Immature natural killer cell (primary cell): ENCODE data around the gene RUBCN. TPM values are rescaled to one million over a fixed set of nuclear protein-coding genes. Genes with fewer than 3 reads are reported as not detected.

Experiments
- DNase-seq, 3 donors: peaks; one replicate each; pipeline ENCODE4 v3.0.0; 2022; ENCODE audit warnings: mixed read lengths in 1 of 3
- H3K27ac Mint-ChIP-seq, 6 donors: one replicate each; pipeline ENCODE4 v1.8.0; 2020; ENCODE audit warnings: mixed read lengths in 6 of 6, mild to moderate bottlenecking in 5 of 6, inconsistent platforms in 4 of 6, moderate library complexity in 3 of 6
- H3K27me3 Mint-ChIP-seq, 3 donors: one replicate each; pipeline ENCODE4 v1.8.0; 2020 to 2021; ENCODE audit warnings: low read depth in 3 of 3, mild to moderate bottlenecking in 3 of 3, mixed read lengths in 3 of 3, moderate library complexity in 3 of 3, inconsistent platforms in 1 of 3
- H3K36me3 Mint-ChIP-seq, 3 donors: one replicate each; pipeline ENCODE4 v1.8.0; 2020; ENCODE audit warnings: mixed read lengths in 3 of 3, inconsistent platforms in 2 of 3, mild to moderate bottlenecking in 2 of 3
- H3K4me1 Mint-ChIP-seq, 2 donors: one replicate each; pipeline ENCODE4 v1.8.0; 2020; ENCODE audit warnings: inconsistent platforms in 2 of 2, mild to moderate bottlenecking in 2 of 2, mixed read lengths in 2 of 2, moderate library complexity in 1 of 2
- H3K4me3 Mint-ChIP-seq, 5 donors: one replicate each; pipeline ENCODE4 v1.8.0; 2020; ENCODE audit warnings: mild to moderate bottlenecking in 5 of 5, mixed read lengths in 5 of 5, inconsistent platforms in 3 of 5, moderate library complexity in 3 of 5
- H3K9me3 Mint-ChIP-seq, 6 donors: one replicate each; pipeline ENCODE4 v1.8.0; 2020; ENCODE audit warnings: mild to moderate bottlenecking in 6 of 6, mixed read lengths in 6 of 6, inconsistent platforms in 4 of 6, moderate library complexity in 3 of 6
- polyA plus RNA-seq, 3 donors: library from polyadenylated mRNA; unstranded; fragments of 300-500 nt; fragmentation: Illumina TruSeq; gene quantifications; one replicate each; pipeline ENCODE4 v1.2.3, GENCODE V29; 2021

Gene RUBCN
- polyA plus RNA-seq, 3 donors from 2014 or later: 8.9 to 29.9 (median 10.9) TPM

- Mint-ChIP-seq H3K9me3 (no peaks in the 10 kb centered on the region), H3K27me3 (no peaks in the 10 kb centered on the region), H3K27ac (no peak overlapping the region), H3K36me3 (peaks cover 41 to 70% (median 50%) of the 10 kb centered on the region in 3 donors), H3K4me3 (no peak overlapping the region), H3K4me1 (no peaks in the 10 kb centered on the region)
- no peak for DNase-seq
These were observed 42.5 kb downstream of the RUBCN start for GRCh38 chr3:197694251-197694650.

DNA sequence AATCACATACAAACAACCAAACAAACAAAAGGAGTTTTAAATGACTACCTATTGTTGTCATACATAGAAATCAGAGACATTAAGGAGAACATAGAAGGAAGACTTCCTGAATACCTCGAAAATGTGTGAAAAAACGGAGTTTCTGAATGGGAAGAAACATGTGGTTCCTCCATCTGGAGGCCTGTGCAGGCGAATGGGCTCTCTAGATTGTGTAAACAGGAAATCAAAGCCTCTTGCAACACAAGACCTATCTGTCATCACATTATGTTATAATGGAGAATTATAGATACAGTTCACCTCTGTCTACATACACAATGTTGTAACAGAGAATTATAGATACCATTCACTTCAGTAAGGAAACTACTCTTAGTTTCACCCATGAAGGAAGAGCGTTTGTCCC is 44.1 kb downstream of the RUBCN start:
- no peak for DNase-seq
- Mint-ChIP-seq H3K36me3 (peaks cover 39 to 69% (median 45%) of the 10 kb centered on the region in 3 donors), H3K27me3 (no peaks in the 10 kb centered on the region), H3K4me1 (no peaks in the 10 kb centered on the region), H3K4me3 (no peak overlapping the region), H3K27ac (peak overlapping the region in 1 of 6 donors; percentile 29), H3K9me3 (no peaks in the 10 kb centered on the region)

DNA sequence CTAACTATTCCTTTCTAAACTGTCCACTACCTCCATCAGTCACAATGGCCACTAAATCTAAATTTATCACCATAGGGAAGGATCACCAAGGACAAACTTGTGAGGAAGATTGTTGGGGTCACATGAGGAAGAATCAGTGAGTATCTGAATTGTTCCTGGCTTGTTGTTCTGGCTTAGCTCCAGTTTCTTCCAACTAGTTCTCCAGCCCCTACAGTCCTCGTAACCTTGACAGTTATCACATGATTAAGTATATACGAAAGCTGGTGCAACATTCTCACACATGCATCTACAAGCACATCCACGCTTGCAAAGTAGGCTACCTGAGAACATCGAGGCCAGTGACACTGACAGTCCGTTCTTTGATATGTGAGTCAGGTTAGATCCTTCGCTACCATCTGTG is 46.0 kb downstream of the RUBCN start:
- Mint-ChIP-seq H3K4me1 (no peaks in the 10 kb centered on the region), H3K36me3 (peaks cover 26 to 61% (median 32%) of the 10 kb centered on the region in 3 donors), H3K4me3 (no peak overlapping the region), H3K27me3 (no peaks in the 10 kb centered on the region), H3K9me3 (no peaks in the 10 kb centered on the region), H3K27ac (no peak overlapping the region)
- no peak for DNase-seq

DNA sequence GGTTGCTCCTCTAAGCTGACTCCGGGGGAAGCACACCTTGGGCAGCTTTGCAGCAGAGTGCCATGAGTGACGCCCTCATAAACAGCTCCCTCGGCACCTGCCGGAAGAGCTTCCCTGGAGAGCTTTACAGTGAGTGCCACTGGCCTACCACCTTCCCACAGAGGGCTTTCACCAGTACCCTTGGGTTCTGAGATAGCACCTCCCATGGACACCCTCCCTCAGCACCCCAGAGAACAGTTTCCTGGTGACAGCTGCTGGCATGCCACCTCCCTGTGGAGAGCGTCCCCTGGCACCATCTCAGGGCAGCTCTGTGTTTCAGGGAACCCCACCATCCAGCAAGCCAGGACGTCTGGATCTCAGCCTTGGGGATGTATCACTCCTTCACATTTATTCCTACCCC is 49.1 kb downstream of the RUBCN start:
- no peak overlapping the region for H3K27ac Mint-ChIP-seq
- H3K4me1 Mint-ChIP-seq: no peaks in the 10 kb centered on the region
- H3K27me3 Mint-ChIP-seq: no peaks in the 10 kb centered on the region
- peaks cover 16 to 53% (median 23%) of the 10 kb centered on the region in 3 donors for H3K36me3 Mint-ChIP-seq
- no peak overlapping the region for H3K4me3 Mint-ChIP-seq
- DNase-seq: no peak
- H3K9me3 Mint-ChIP-seq: no peaks in the 10 kb centered on the region

DNA sequence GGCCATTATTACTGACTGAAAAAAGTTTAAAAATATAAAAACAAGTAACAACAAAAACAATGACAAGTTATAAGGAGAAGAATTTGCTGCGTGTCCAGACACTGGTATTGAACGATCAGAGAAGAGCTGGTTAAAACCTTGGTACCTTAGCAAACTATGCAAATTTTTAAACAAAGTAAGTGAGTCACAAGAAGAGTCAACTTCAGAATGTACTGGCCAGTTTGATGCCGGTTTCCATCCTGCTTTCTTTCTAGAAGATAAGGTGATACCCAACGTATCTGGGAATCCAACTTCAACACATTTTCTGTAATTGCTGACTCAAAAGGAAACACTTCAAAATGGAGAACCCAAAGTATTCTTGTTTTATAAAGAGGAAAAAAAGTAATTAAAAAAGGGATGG is 49.8 kb downstream of the RUBCN start:
- Mint-ChIP-seq H3K36me3 (peaks cover 16 to 52% (median 21%) of the 10 kb centered on the region in 3 donors), H3K27me3 (no peaks in the 10 kb centered on the region), H3K9me3 (no peaks in the 10 kb centered on the region), H3K27ac (no peak overlapping the region), H3K4me3 (no peak overlapping the region), H3K4me1 (no peaks in the 10 kb centered on the region)
- no peak for DNase-seq

DNA sequence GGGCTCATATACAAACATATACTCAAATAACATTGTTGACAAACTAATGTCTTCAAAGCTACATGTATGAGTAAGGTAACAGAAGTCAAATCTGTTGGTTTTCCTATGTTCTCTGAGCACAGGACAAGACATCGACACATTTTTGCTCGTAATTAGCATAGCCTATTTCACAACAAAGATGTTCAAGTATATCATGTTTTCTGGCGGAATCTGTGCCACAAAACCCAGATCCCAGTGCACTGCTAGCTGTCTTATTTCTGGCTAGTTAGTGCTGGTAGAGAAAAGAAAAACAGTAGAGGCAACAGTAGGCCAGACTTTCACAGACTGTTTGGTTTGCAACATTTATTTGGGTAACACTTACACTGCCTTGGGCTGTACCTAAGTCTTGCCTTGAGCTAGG is 51.2 kb downstream of the RUBCN start:
- DNase-seq: no peak
- H3K4me1 Mint-ChIP-seq: no peaks in the 10 kb centered on the region
- no peaks in the 10 kb centered on the region for H3K27me3 Mint-ChIP-seq
- no peak overlapping the region for H3K4me3 Mint-ChIP-seq
- no peaks in the 10 kb centered on the region for H3K9me3 Mint-ChIP-seq
- peaks cover 20 to 46% (median 25%) of the 10 kb centered on the region in 3 donors for H3K36me3 Mint-ChIP-seq
- H3K27ac Mint-ChIP-seq: no peak overlapping the region

- Mint-ChIP-seq H3K9me3 (no peaks in the 10 kb centered on the region), H3K36me3 (peaks cover 12 to 32% (median 21%) of the 10 kb centered on the region in 3 donors), H3K27ac (peak overlapping the region in 1 of 6 donors; percentile 10), H3K4me3 (no peak overlapping the region), H3K27me3 (no peaks in the 10 kb centered on the region), H3K4me1 (no peaks in the 10 kb centered on the region)
- DNase-seq: no peak
These were observed 53.5 kb downstream of the RUBCN start for GRCh38 chr3:197683191-197683590.

DNA sequence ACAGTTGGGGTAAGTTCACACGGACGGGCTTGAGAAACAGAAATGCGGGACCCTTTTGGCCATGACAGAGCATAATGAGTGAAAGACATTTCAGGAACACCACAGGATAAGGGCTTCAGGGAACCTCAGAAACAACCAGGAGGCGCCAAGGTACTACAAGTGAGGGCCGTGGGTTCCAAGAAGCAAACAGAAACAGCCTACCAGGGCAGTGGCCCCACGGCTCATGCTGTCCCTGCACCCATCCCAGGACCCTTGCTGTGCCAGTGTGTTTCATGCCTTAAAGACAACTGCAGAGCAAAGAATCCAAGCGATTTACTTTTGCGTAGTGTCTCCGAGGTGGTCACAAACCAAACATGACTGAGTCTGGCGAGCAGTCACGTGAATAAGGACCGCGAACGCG is 54.0 kb downstream of the RUBCN start:
- Mint-ChIP-seq H3K36me3 (peaks cover 16 to 35% (median 18%) of the 10 kb centered on the region in 3 donors), H3K4me3 (no peak overlapping the region), H3K9me3 (no peaks in the 10 kb centered on the region), H3K27me3 (no peaks in the 10 kb centered on the region), H3K27ac (no peak overlapping the region), H3K4me1 (no peaks in the 10 kb centered on the region)
- DNase-seq: no peak

DNA sequence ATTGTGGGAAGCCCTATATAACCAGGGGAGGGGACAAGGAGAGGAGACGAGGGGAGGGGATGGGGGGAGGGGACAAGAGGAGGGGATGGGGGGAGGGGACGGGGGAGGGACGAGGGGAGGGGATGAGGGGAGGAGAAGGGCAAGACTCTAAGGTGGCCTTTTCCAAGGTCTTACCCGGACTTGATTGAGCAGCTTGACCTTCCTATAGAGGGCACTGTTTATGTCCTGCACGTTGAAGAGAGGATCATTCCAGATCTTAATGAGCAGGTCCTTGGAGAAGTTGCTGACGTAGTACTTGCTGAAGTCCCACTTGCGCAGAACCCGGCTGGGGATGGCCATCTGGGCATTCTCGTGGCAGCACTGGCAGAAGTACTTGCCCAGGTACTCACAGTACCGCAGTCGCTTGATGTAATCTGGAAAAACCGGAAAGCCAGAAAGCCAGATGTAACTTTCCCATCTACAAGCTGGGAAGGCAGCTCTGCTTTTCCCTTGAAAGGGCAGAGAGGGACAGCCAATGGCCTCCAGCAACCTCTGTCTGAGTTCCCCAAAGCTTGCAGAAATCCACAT is 55.7 kb downstream of the RUBCN start:
- H3K36me3 Mint-ChIP-seq: peaks cover 16 to 35% (median 18%) of the 10 kb centered on the region in 3 donors
- H3K9me3 Mint-ChIP-seq: no peaks in the 10 kb centered on the region
- no peak overlapping the region for H3K27ac Mint-ChIP-seq
- no peaks in the 10 kb centered on the region for H3K27me3 Mint-ChIP-seq
- no peak for DNase-seq
- H3K4me3 Mint-ChIP-seq: no peak overlapping the region
- H3K4me1 Mint-ChIP-seq: no peaks in the 10 kb centered on the region

DNA sequence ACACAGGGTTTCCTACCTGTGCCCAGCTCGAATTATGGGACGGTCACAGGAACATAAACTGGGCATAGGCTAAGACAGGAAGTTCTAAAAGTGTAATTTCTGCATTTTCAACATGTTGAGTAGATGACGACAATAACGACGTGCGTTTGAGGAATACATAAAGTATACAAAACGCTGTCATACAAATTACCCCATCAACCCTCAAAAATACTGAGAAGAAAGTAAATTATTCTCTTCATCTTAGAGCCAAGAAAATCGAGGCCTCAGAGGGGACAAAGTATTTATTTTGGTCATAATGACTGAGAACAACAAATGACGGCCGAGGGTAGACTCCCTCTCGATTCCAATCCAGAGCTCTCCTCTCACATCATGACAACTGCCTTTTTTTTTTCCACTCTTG is 60.8 kb downstream of the RUBCN start:
- no peak overlapping the region for H3K27ac Mint-ChIP-seq
- peaks cover 19 to 54% (median 27%) of the 10 kb centered on the region in 3 donors for H3K36me3 Mint-ChIP-seq
- no peaks in the 10 kb centered on the region for H3K4me1 Mint-ChIP-seq
- no peak for DNase-seq
- no peaks in the 10 kb centered on the region for H3K9me3 Mint-ChIP-seq
- no peak overlapping the region for H3K4me3 Mint-ChIP-seq
- peaks cover 0 to 3% (median 0%) of the 10 kb centered on the region in 3 donors for H3K27me3 Mint-ChIP-seq

- H3K27ac Mint-ChIP-seq: no peak overlapping the region
- H3K9me3 Mint-ChIP-seq: no peaks in the 10 kb centered on the region
- H3K4me1 Mint-ChIP-seq: no peaks in the 10 kb centered on the region
- no peak for DNase-seq
- H3K27me3 Mint-ChIP-seq: peaks cover 0 to 3% (median 0%) of the 10 kb centered on the region in 3 donors
- H3K36me3 Mint-ChIP-seq: peaks cover 16 to 52% (median 29%) of the 10 kb centered on the region in 3 donors
- no peak overlapping the region for H3K4me3 Mint-ChIP-seq
These were observed 61.2 kb downstream of the RUBCN start for GRCh38 chr3:197675563-197675860.

DNA sequence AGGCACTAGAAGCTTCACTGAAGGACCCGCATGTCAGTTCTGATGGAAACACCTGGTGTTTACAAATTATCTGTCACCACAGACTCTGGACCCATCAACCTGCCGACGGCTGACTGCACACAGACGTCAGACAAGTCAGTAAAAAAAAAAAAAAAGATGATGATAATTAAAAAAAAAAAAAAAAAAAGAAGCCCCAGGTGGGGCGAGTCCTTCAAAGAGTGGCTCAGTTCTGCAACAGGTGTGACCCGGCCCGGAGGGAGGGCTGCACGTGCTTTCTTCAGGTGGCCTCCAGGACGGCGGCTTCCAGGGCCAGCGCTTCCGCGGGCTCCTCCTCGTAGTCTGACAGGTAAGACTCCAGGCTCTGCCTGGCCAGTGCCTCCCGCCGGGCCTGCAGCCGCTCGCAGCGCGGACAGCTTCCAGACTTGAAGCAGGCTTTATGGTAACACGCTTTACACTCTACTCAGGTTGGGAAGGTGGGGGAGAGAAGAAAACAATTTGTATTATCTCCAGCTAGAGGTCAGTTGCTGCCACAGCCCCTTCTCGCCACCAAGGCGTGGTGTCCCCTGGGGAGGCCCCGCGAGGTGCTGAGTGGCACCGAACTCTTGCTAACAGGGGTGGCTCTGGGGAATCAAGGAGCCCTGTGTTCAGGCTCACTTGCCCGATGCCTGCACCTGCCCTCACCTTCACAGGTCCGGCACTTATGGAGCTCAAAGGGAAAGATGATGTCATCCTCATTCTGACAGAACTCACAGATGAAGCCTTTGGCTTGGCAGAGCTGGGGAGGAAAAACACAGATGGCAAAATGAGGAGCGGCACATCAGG is 61.8 kb downstream of the RUBCN start:
- no peak for DNase-seq
- Mint-ChIP-seq H3K27me3 (peaks cover 0 to 3% (median 0%) of the 10 kb centered on the region in 3 donors), H3K9me3 (no peaks in the 10 kb centered on the region), H3K27ac (no peak overlapping the region), H3K4me1 (no peaks in the 10 kb centered on the region), H3K36me3 (peaks cover 14 to 50% (median 30%) of the 10 kb centered on the region in 3 donors), H3K4me3 (no peak overlapping the region)

- Mint-ChIP-seq H3K4me3 (no peak overlapping the region), H3K4me1 (no peaks in the 10 kb centered on the region), H3K27ac (peak overlapping the region in 1 of 6 donors; percentile 60), H3K27me3 (peaks cover 0 to 3% (median 0%) of the 10 kb centered on the region in 3 donors), H3K9me3 (no peaks in the 10 kb centered on the region), H3K36me3 (peaks cover 14 to 49% (median 28%) of the 10 kb centered on the region in 3 donors)
- DNase-seq: no peak
These were observed 63.5 kb downstream of the RUBCN start for GRCh38 chr3:197673170-197673569.

GRCh38 chr3:197670361-197670760 is 66.3 kb downstream of the RUBCN start:
- H3K36me3 Mint-ChIP-seq: peaks cover 14 to 35% (median 23%) of the 10 kb centered on the region in 3 donors
- no peaks in the 10 kb centered on the region for H3K9me3 Mint-ChIP-seq
- H3K4me3 Mint-ChIP-seq: no peak overlapping the region
- peaks cover 0 to 3% (median 0%) of the 10 kb centered on the region in 3 donors for H3K27me3 Mint-ChIP-seq
- peak overlapping the region in 1 of 6 donors; percentile 28 for H3K27ac Mint-ChIP-seq
- DNase-seq: no peak
- H3K4me1 Mint-ChIP-seq: no peaks in the 10 kb centered on the region
